GM21381 (cell line): ENCODE measurements around the gene SMAD3.
A peak's percentile ranks its signal among the peaks of the same experiment; 100 is the strongest.

Source experiments
- ATAC-seq: cut with Tn5 transposase; IDR thresholded peaks from one replicate; pipeline ENCODE4 v1.9.1; 2021; ENCODE audit warnings: mild to moderate bottlenecking, moderate library complexity; ENCODE audit not compliant: unreplicated experiment

SMAD3 gene

GRCh38 chr15:67192185-67192820 lies 126.9 kb downstream of the SMAD3 start:
- ATAC-seq, result no peak

GRCh38 chr15:67193223-67193990 lies 128.0 kb downstream of the SMAD3 start:
- ATAC-seq, result no peak

DNA sequence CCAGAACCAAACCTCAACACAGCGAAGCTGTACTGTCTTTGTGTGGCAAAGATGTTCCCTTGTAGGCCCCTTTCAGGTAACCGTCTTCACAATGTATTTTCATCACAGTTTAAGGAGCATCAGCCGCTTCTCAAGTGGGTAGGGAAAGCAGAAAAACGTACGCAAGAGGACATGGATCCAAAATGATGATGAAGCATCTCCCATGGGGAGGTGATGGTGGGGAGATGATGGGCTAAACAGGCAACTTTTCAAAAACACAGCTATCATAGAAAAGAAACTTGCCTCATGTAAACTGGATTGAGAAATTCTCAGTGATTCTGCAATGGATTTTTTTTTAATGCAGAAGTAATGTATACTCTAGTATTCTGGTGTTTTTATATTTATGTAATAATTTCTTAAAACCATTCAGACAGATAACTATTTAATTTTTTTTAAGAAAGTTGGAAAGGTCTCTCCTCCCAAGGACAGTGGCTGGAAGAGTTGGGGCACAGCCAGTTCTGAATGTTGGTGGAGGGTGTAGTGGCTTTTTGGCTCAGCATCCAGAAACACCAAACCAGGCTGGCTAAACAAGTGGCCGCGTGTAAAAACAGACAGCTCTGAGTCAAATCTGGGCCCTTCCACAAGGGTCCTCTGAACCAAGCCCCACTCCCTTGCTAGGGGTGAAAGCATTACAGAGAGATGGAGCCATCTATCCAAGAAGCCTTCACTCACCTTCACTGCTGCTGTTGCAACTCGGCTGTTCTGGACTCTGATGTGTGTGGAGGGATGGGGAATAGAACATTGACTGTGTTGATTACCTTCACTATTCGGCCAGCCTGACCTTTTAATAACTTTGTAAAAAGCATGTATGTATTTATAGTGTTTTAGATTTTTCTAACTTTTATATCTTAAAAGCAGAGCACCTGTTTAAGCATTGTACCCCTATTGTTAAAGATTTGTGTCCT lies 129.0 kb downstream of the SMAD3 start:
- ATAC-seq, result no peak

GRCh38 chr15:67195305-67195704 lies 129.9 kb downstream of the SMAD3 start:
- ATAC-seq, result no peak

DNA sequence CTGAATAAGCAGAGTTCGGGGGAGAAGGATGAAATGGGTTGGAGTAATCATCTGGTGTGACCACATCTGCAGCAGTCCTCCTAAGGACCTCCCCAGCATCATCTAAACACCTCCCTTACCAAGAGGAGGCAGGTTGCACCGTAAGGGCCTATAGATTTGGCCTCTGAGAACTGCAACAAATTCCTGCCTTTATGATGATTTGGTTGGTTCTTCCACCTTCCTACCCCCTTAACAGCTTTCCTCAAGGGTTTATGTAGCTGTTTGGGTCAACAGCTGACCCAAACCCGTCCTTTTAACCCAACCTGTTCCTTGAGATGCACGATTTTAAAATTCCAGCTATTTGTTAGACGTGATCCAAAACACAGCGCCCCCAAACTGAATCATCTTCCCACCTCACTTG lies 130.8 kb downstream of the SMAD3 start:
- no peak for ATAC-seq

DNA sequence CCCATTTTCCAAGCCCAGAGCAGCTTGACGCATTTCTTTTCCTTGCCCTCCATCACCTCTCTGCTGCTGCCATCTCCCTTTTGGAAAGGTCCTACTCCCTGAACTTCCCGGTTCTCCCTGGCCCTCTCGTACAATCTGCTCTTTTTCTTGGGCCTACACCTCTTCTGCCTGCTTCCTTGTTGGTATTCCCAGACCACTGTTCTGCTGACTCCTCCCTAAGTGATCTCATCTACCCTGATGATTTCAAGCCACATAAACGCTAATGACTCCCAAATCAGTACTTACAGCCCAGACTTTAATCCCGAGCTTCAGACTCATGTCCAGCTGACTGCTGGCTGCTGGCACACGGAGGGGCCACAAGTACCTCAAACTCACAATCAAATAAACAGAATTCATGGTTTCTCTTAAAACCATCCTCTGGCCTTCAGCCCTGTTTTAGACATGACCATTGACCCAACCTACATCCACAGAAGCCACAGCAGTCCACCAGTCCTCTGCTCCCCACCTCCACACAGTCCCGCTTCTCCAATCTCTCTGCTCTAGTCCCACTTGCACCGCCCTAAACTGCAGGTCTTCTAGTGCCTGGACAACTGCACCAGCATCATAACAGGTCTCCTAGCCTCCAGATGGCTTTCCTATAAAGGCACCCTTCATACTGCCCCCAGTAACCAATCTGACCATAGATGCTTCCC lies 131.4 kb downstream of the SMAD3 start:
- ATAC-seq, result no peak

- ATAC-seq, result no peak
These were observed 131.9 kb downstream of the SMAD3 start for GRCh38 chr15:67197364-67197695.

DNA sequence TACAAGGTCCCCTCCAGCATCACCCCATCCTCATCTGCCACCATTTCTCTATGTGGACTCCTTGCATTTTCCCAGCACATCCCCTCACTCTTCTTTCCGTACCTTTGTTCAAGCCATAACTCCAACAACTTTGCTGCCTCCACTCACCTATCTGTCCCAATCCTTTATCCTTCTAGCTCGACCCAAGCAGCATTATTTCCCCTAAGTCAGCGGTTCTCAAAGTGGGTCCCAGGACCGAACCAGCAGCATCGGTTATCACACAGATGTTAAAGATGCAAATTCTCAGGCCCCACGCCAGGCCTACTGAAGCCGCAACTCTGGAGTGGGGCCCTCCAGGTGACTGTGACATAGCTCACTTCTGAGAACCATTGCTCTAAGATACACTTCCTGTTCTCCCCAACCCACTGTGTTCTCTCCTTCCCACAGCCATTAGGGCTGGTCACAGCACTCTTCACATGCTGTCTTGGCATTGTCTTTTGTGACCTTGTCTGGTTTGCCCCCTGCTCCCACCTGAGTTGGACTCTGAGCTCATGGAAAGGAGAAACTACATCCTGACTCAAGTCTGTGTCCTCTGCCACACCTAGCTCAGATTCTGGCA lies 132.9 kb downstream of the SMAD3 start:
- ATAC-seq, result peak; percentile 51

GRCh38 chr15:67199391-67199790 lies 134.0 kb downstream of the SMAD3 start:
- ATAC-seq, result no peak

DNA sequence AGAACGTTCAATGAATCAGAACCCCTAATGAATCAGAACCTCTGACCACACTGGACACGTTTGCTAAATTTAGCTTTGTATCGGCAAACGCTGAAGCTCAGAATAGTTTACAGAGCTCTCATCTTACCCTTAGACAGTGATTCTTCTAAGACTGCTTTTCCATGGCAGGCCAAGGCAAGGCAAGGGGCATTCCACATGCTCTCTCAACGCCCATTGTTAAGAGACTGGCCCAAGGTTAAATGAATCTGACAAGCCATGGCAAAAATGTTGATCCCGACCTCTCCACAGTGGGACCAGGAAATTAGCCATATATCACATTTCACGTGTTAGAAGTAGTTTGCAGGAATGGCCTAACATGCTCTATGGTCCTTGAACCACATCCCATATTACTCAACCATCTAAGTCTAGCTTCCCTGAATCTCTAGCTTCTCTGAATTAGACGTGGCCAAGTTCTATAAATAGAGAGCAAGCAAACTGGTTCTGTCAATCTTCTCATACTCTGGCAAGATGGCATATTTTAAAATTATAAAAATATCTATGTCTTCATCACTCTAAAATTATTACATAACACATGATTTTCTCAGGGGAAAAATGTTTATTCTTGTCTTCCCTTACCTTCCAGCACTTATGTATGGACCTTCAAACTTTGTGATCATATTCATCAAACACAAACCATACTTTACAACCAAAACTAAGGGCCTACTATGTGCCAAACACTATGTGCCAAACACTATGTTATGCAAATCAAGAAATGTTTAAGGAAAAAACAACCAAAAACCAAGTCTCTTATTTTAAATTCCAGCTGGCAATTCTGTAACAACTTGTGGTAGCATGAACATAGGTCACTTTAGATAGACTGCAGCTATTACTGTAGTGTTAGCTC lies 134.7 kb downstream of the SMAD3 start:
- ATAC-seq, result no peak

- no peak for ATAC-seq
These were observed 135.7 kb downstream of the SMAD3 start for GRCh38 chr15:67201136-67201535.

- no peak for ATAC-seq
These were observed 136.7 kb downstream of the SMAD3 start for GRCh38 chr15:67202091-67202490.

- ATAC-seq, result no peak
These were observed 137.6 kb downstream of the SMAD3 start for GRCh38 chr15:67202991-67203390.

GRCh38 chr15:67207555-67208207 lies 142.3 kb downstream of the SMAD3 start:
- no peak for ATAC-seq

GRCh38 chr15:67208396-67208795 lies 143.0 kb downstream of the SMAD3 start:
- ATAC-seq, result no peak

- no peak for ATAC-seq
These were observed 145.3 kb downstream of the SMAD3 start for GRCh38 chr15:67210555-67211168.

GRCh38 chr15:67212684-67213367 lies 147.4 kb downstream of the SMAD3 start:
- no peak for ATAC-seq

GRCh38 chr15:67215102-67215501 lies 149.7 kb downstream of the SMAD3 start:
- no peak for ATAC-seq
